BJ (cell line): ENCODE results near the gene USHBP1. TPM values are rescaled to one million over a fixed set of nuclear protein-coding genes. Genes with fewer than 3 reads are reported as not detected.

Source experiments
- CTCF ChIA-PET: fragments of 350-600 bp; formaldehyde crosslinking; extraction: SDS; loops from one replicate; lab custom pipeline; 2021; ENCODE audit warnings: antibody characterized with exemption, inconsistent platforms; lab: Yijun Ruan, JAX
- POLR2A ChIA-PET: fragments of 300-600 bp; sonication (Branson Sonifier 250); formaldehyde crosslinking; extraction: SDS; loops from one replicate; lab custom pipeline; 2021; ENCODE audit warnings: antibody characterized with exemption; lab: Charles Lee
- DNase-seq: peaks from one replicate; pipeline ENCODE4 v3.0.0-alpha.2; 2011; ENCODE audit warnings: low read depth
- H3K27me3 ChIP-seq: 2 replicates; pipeline ENCODE4 v1.6.0; 2011; ENCODE audit warnings: low read length; ENCODE audit not compliant: control insufficient read depth, insufficient read depth
- H3K36me3 ChIP-seq: 2 replicates; pipeline ENCODE4 v1.5.1; 2011; ENCODE audit warnings: low read length; ENCODE audit not compliant: control insufficient read depth, insufficient read depth
- H3K4me3 ChIP-seq: 2 replicates; pipeline ENCODE4 v1.5.1; 2011; ENCODE audit warnings: low read depth, mild to moderate bottlenecking, control low read depth, low read length
- CTCF ChIP-seq: IDR thresholded peaks from 2 replicates; pipeline ENCODE4 v1.5.1; 2011; ENCODE audit warnings: low read depth, mild to moderate bottlenecking, control low read depth, inconsistent platforms, low read length, moderate library complexity; ENCODE audit not compliant: insufficient read depth
- polyA plus RNA-seq: library from polyadenylated mRNA; depleted of rRNA; stranded (reverse); fragments of >200 nt; gene quantifications from 2 replicates; pipeline ENCODE4 v1.2.3, GENCODE V29; 2011

USHBP1 gene
- polyA plus RNA-seq, 1 experiment: not detected

GRCh38 chr19:17240062-17240752 is 24.3 kb downstream of the USHBP1 start:
- H3K36me3 ChIP-seq: peaks cover 11% of the 10 kb centered on the region
- ChIA-PET CTCF (no interaction called here), POLR2A (no interaction called here)
- no peak overlapping the region for H3K4me3 ChIP-seq
- no peak for DNase-seq
- no peaks in the 10 kb centered on the region for H3K27me3 ChIP-seq
- TF ChIP-seq CTCF: no peak

GRCh38 chr19:17237747-17238706 is 26.5 kb downstream of the USHBP1 start:
- no peak for TF ChIP-seq CTCF
- no peak overlapping the region for H3K4me3 ChIP-seq
- no peak for DNase-seq
- POLR2A ChIA-PET: no interaction called here
- H3K27me3 ChIP-seq: no peaks in the 10 kb centered on the region
- peaks cover 17% of the 10 kb centered on the region for H3K36me3 ChIP-seq
- CTCF ChIA-PET: interaction anchor here (0.6 to 1.1 kb wide), 2 partner anchors 11 to 21 kb away, joined by 3 read pairs; no protein-coding TSS in a partner anchor

- Histone ChIP-seq H3K36me3 (peaks cover 23% of the 10 kb centered on the region), H3K4me3 (no peak overlapping the region), H3K27me3 (no peaks in the 10 kb centered on the region)
- no peak for DNase-seq
- TF ChIP-seq CTCF: no peak
- POLR2A ChIA-PET: no interaction called here
- CTCF ChIA-PET: interaction anchor here (1.5 kb wide), 1 partner anchor 46 kb away, joined by 5 read pairs; no protein-coding TSS in a partner anchor
Observed at GRCh38 chr19:17236811-17237543, 27.6 kb downstream of the USHBP1 start.

- no peak for TF ChIP-seq CTCF
- no peak for DNase-seq
- CTCF ChIA-PET: interaction anchor here (0.8 to 1.7 kb wide), 7 partner anchors 8 to 47 kb away, joined by 3 to 14 read pairs (median 5); partner anchors contain the start of gene OCEL1
- POLR2A ChIA-PET: no interaction called here
- peaks cover 27% of the 10 kb centered on the region for H3K36me3 ChIP-seq
- peak overlapping the region; percentile 48 for H3K4me3 ChIP-seq
- no peaks in the 10 kb centered on the region for H3K27me3 ChIP-seq
Observed at GRCh38 chr19:17235971-17236777, 28.4 kb downstream of the USHBP1 start.
